ENCODE measurements around the gene SERPINA10.

The SERPINA10 gene

GRCh38 chr14:94288610-94289465 is 4.2 kb downstream of the SERPINA10 start:
- TF ChIP-seq EZH2phosphoT487 (IDR thresholded peaks at IDR 0.05; ENCODE audit: borderline replicate concordance) (no peak), CTCF (conservative IDR thresholded peaks at IDR 0.05; ENCODE audit: low read length) (no peak)
- Histone ChIP-seq H3K9me2 (replicated peaks; ENCODE audit: low read depth, low read length) (no peaks in the 10 kb centered on the region), H3K4me1 (ENCODE audit: insufficient read depth, low read length, poor library complexity, severe bottlenecking) (no peaks in the 10 kb centered on the region), H3K4me3 (ENCODE audit: low read length, poor library complexity, severe bottlenecking) (no peak overlapping the region), H2AFZ (ENCODE audit: low read length) (no peak overlapping the region), H3K27me3 (ENCODE audit: insufficient read depth, low read length, poor library complexity, severe bottlenecking) (no peaks in the 10 kb centered on the region), H3K79me2 (ENCODE audit: insufficient read depth, low read length) (no peaks in the 10 kb centered on the region), H4K20me1 (ENCODE audit: insufficient read depth, low read length, poor library complexity, severe bottlenecking) (no peaks in the 10 kb centered on the region), H3K36me3 (ENCODE audit: insufficient read depth, low read length) (no peaks in the 10 kb centered on the region), H3K9ac (ENCODE audit: low read depth, low read length, poor library complexity, severe bottlenecking) (no peak overlapping the region), H3K9me3 (ENCODE audit: insufficient read depth, low read depth, low read length) (peaks cover 3% of the 10 kb centered on the region; the same call in 1 of the 2 replicates), H3F3A (ENCODE audit: low read depth) (no peaks in the 10 kb centered on the region), H3K4me2 (ENCODE audit: low read depth, low read length, poor library complexity, severe bottlenecking) (no peak overlapping the region)

- no peak for TF ChIP-seq EZH2phosphoT487 (IDR thresholded peaks at IDR 0.05; ENCODE audit: borderline replicate concordance)
- no peak for TF ChIP-seq CTCF (conservative IDR thresholded peaks at IDR 0.05; ENCODE audit: low read length)
- no peak overlapping the region for H2AFZ ChIP-seq (ENCODE audit: low read length)
Measured at GRCh38 chr14:94285158-94285557, 7.9 kb downstream of the SERPINA10 start.

GRCh38 chr14:94284221-94284620 is 8.8 kb downstream of the SERPINA10 start:
- H3K4me3 ChIP-seq (ENCODE audit: low read length, poor library complexity, severe bottlenecking), result no peak overlapping the region
- H3K4me2 ChIP-seq (ENCODE audit: low read depth, low read length, poor library complexity, severe bottlenecking), result no peak overlapping the region
- no peaks in the 10 kb centered on the region for H3K27me3 ChIP-seq (ENCODE audit: insufficient read depth, low read length, poor library complexity, severe bottlenecking)
- H3K9ac ChIP-seq (ENCODE audit: low read depth, low read length, poor library complexity, severe bottlenecking), result no peak overlapping the region
- peaks cover 3% of the 10 kb centered on the region; the same call in 1 of the 2 replicates for H3K9me3 ChIP-seq (ENCODE audit: insufficient read depth, low read depth, low read length)
- no peaks in the 10 kb centered on the region for H3K4me1 ChIP-seq (ENCODE audit: insufficient read depth, low read length, poor library complexity, severe bottlenecking)
- no peaks in the 10 kb centered on the region for H3K79me2 ChIP-seq (ENCODE audit: insufficient read depth, low read length)
- H4K20me1 ChIP-seq (ENCODE audit: insufficient read depth, low read length, poor library complexity, severe bottlenecking), result no peaks in the 10 kb centered on the region
- no peaks in the 10 kb centered on the region for H3K36me3 ChIP-seq (ENCODE audit: insufficient read depth, low read length)
- no peaks in the 10 kb centered on the region for H3K9me2 ChIP-seq (replicated peaks; ENCODE audit: low read depth, low read length)
- TF ChIP-seq EZH2phosphoT487 (IDR thresholded peaks at IDR 0.05; ENCODE audit: borderline replicate concordance) (no peak), CTCF (conservative IDR thresholded peaks at IDR 0.05; ENCODE audit: low read length) (no peak)
- no peaks in the 10 kb centered on the region for H3F3A ChIP-seq (ENCODE audit: low read depth)
- no peak overlapping the region for H2AFZ ChIP-seq (ENCODE audit: low read length)

More at GRCh38 chr14:94285158-94285557, 7.9 kb downstream of the SERPINA10 start:
- no peaks in the 10 kb centered on the region for H3K9me2 ChIP-seq (replicated peaks; ENCODE audit: low read depth, low read length)
- peaks cover 3% of the 10 kb centered on the region; the same call in 1 of the 2 replicates for H3K9me3 ChIP-seq (ENCODE audit: insufficient read depth, low read depth, low read length)
- H3K79me2 ChIP-seq (ENCODE audit: insufficient read depth, low read length), result no peaks in the 10 kb centered on the region
- H3F3A ChIP-seq (ENCODE audit: low read depth), result no peaks in the 10 kb centered on the region
- H3K4me2 ChIP-seq (ENCODE audit: low read depth, low read length, poor library complexity, severe bottlenecking), result no peak overlapping the region
- no peaks in the 10 kb centered on the region for H3K4me1 ChIP-seq (ENCODE audit: insufficient read depth, low read length, poor library complexity, severe bottlenecking)
- H3K27me3 ChIP-seq (ENCODE audit: insufficient read depth, low read length, poor library complexity, severe bottlenecking), result no peaks in the 10 kb centered on the region
- no peaks in the 10 kb centered on the region for H4K20me1 ChIP-seq (ENCODE audit: insufficient read depth, low read length, poor library complexity, severe bottlenecking)
- no peak overlapping the region for H3K4me3 ChIP-seq (ENCODE audit: low read length, poor library complexity, severe bottlenecking)
- no peaks in the 10 kb centered on the region for H3K36me3 ChIP-seq (ENCODE audit: insufficient read depth, low read length)
- H3K9ac ChIP-seq (ENCODE audit: low read depth, low read length, poor library complexity, severe bottlenecking), result no peak overlapping the region
